GM21447 (cell line): Measurements from ENCODE around the gene NOX3.
A peak's percentile ranks its signal among the peaks of the same experiment; 100 is the strongest.

Experiments
- ATAC-seq: cut with Tn5 transposase; IDR thresholded peaks from one replicate; pipeline ENCODE4 v1.9.1; 2021; ENCODE audit not compliant: unreplicated experiment

The NOX3 gene

DNA sequence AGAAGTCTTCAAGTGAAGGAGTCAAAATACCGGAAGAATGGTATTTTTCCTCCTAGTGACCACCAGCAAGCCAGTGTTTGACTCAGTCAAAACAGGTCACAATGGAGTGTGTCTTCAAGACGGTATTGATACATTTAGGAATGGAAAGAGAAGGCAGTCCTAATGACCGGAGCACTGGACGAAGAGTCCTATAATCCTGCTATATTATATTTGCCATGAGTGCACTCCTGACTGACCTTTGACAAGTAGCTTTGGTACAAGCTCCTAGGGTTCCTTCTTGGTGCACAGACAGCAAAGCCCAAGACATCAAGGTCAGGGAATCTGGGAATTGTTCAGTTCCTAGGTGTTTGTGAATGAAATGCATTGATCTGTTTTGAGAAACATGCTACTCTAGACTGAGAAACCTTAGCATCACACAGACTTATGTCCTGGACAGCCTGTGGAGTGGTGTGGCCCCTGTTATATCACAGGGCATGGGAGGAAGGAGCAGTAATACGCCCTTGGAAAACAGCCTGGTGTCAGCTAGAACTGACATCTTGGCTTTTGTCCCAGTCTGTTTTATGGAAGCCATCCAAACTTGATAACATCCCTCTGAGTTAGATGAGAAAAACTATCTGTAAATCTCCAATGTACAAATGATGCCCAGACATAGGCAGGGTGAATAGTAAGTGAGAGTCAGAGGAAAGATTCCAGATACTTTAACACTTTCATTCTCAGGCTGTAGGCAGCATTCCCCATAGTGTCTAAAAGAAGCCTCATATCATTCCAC lies 18.5 kb downstream of the NOX3 start:
- ATAC-seq = no peak

- ATAC-seq = no peak
These were observed 20.7 kb downstream of the NOX3 start for GRCh38 chr6:155434829-155435423.

DNA sequence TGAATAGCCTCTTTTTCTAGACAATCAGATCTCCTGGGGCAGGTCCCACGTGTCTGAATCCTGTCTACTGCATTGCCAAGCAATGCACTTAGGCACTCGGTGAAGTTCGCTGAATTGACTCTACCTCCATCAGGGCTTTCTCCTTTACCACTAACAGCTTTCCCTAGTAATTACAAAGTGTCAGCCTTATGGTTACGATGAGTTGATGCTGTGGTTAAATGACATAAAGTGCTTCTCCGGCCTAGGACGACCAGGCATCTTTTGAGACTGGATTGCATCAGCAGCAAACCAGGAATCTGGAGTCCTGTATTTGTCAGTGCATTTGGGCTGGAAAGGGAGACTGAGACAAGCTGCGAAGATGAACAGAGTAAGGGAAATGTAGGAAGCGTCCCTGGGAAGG lies 21.5 kb downstream of the NOX3 start:
- no peak for ATAC-seq

DNA sequence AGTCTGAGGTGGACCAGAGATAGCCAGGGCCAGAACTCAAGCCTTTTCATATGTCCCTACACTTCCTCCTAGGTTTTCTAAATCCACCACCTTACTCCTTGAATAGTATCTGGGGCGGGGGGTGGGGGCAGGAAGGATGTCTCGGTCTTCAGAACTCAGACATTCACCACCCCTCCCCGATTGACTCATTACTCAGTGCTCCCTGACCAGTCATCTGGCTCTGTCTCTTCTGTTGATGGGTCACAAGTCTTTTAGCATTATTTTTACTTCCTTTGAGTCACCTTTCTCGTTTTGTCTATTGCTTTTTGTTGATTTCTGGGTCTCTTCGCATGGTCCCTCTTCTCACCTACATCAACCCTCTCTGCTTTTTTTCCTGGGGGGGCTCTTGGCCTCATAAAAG lies 23.3 kb downstream of the NOX3 start:
- no peak for ATAC-seq

- ATAC-seq = no peak
These were observed 26.2 kb downstream of the NOX3 start for GRCh38 chr6:155429321-155429893.

DNA sequence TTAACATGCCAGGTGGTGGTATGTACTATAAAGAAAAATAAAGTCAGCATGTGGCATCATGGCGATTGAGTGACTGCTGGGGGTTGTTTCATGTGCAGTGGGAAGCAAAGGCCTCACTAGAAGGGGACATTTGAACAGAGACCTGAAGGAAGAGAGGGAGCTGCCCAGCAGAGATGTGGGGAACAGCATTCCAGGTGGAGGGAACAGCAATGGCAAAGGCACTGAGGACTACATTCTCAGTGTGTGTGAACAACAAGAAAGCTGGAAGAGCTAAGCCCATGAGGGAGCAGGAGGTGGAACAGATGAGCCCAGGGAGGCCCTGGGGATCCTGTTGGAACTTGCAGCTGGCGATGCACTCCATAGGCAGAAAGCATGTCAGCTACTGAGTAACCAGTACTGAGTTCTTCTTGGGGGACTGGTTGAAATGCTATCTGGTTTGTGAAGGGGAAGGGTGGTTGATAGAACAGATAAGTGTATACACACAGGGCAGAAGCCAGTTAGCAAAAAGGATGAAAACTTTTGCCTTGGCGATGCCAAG lies 29.2 kb downstream of the NOX3 start:
- ATAC-seq = no peak

DNA sequence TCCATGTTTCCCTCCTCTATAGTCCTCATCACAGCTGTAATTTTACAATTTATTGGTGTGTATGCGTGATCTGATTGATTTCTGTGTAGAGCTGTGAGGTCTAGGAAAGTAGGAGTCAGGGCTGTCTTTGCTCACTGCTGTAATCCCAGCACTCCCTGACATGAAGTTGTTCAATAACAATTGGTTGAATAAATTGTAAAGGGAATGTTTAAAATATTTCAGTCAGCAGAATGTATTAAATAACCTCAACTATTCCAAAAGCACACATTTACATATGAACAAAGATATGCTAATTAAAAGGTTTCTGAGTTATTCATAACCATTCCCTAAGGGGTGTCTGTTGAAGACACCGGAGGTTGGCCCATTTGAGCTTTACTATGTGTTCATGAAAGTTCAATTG lies 31.5 kb downstream of the NOX3 start:
- no peak for ATAC-seq

DNA sequence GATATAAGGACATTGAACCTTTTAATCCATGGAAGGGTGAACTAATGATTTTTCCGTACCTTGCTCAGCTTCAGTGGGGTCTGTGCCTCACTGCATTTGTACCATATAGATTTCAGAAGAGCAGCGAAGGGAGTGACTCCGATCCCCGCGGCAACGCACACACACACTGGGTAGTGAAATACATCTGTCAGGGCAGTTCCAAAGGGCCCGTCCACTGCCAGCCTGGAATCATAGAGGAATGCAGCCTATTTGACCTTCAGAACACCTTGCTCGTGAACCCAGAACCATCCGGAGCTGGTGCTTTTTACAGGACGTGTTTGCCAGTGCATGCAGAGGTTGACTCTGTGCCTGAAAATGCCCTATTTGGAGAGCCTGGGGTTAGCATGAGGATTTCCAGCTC lies 33.0 kb downstream of the NOX3 start:
- ATAC-seq = no peak

- no peak for ATAC-seq
These were observed 35.1 kb downstream of the NOX3 start for GRCh38 chr6:155420492-155420891.

DNA sequence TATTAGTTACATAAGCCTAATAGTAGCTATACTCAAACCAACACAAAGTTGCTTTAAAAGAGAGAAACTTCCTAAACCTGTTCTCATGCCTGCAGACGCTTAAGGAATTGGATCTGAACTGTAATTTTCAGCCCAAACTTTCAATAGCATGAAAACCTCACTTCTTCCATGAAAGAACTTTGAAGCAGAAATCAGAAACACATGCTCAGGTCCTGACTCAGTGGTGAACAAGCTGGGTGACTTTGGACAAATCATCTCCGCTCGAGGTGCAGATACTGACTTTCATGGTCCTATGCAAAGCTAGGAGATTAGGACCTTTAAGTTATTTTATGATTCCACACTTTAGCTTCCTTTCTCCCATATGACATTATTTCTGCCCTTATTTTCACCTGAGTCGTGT lies 36.5 kb downstream of the NOX3 start:
- ATAC-seq = no peak

DNA sequence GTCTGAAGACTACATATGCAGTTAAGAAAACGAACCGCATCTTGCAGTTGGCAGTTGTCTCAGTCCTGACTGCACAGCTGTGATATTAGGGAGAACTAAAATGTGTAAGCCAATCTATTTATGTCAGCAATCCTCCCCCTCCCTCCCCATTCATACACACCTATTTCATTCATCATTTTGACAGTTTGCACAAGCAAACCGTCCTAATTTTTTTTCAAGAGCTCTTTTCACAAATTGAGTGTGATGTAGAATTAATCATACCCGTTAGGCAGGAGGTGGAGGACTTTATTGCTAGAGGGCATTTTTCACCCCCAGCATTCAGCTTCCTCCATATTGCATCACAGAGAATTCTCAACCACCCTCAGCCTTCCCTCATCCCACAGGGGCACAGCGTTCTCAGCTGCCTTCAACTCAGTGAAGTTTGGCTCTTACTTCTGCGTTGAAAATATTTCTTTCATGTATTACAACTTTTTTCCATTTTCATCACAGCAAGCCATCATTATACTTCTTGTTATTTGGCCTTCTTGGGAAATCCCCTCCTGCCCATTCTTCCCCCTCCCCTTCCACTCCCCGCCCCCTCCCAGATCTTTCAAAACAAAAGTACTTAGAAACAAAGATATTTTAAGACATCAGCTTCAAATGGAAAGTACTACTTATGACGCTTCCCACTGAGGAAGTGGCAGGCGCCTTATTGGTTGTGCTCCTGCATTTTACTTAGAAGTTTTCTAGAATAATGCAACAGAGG lies 37.5 kb downstream of the NOX3 start:
- ATAC-seq = peak; percentile 65

GRCh38 chr6:155417454-155417853 lies 38.2 kb downstream of the NOX3 start:
- ATAC-seq = no peak

DNA sequence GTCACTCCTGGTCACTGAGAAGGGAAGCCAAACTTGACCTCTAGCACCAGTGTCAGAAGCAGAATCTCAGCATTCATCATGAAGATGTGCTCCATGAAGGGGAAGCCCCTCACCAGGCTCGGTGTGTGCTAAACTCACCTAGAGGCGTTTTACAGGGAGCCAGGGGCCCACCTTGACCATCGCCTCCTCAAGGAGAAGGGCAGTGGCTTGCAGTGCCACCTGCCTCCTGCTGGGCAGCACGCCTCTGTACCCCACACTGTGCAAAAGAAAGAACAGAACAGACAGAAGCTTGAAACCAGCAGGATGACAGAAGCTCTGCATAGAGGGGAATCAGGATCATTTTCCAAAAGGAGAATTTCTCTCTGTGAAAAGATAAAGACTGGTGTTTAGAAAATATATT lies 39.7 kb downstream of the NOX3 start:
- ATAC-seq = no peak

DNA sequence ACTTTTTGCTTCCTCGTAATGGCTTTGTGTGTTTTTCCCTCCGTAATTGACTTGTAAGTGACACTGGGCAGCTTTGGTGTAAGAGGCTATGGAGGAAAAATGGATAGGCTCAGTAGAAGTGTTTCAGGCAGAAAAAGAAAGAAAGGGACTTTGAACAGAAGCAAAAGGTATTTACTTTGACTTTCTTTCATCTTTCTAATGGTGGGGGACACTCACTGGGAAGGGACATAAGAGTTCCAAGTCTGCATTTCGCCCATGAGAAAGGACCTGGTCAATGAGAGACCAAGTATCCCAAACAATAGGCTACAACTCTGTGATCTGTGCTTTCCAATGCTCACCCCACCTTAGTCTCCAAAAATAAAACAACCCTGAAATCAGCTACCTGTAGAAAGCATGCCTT lies 41.6 kb downstream of the NOX3 start:
- ATAC-seq = no peak

GRCh38 chr6:155412335-155412734 lies 43.3 kb downstream of the NOX3 start:
- ATAC-seq = no peak

GRCh38 chr6:155411154-155412052 lies 44.2 kb downstream of the NOX3 start:
- no peak for ATAC-seq

GRCh38 chr6:155409391-155409790 lies 46.2 kb downstream of the NOX3 start:
- no peak for ATAC-seq

DNA sequence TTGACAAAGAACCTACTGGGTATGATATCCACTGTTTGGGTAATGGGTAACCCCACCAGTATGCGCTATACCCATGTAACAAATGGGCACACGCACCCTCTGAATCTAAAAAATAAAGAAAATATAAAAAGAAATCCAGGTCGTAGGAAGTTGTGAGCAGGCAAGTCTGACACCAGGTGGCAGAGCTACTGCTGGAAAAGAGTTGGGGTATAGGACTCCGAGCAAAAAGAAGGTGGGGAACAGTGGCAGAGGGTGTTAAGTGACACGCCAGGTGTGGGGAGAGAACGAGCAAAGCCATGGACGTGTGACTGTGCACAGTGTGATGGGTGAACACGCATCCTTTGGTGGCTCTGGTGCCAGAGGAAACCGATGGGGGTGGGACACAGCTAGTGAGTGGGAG lies 46.7 kb downstream of the NOX3 start:
- no peak for ATAC-seq

- ATAC-seq = no peak
These were observed 47.4 kb downstream of the NOX3 start for GRCh38 chr6:155408231-155408630.

DNA sequence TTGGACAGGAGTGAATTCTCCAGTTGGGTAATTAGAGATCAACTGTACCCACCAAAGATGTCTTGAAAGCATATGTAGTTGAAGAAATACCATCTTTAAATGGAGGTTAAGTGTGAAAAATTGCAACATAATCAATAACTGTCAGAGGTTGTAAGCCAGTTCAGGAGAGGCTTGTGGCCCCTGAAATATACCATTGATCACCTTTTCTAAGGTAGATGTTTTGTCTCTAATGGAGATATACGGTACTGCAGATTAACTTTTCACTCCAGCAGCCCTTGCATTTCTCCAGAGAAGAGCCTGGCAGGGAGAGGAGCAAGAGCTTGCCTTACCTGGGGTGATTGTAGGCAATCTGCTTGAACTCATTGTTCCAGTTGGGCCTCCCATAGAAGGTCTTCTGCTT lies 48.8 kb downstream of the NOX3 start:
- ATAC-seq = no peak

DNA sequence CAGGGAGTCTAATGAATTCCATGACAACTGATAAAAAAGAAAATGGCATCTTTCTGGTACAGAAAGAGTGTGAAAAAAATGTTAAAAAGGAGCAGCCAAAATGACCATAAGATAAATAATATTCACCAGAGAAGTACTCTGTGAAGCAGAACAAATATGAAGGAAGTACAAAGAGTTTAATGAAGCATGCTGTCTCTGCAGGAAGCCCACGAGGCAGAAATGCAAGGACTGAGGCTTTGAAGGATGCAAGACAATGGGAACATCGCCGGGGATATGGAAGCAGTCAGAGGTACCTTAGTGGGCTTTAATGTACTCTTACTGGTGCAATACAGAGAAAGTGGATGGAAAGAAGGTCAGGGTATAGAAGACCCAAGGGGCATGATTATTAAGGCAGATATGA lies 50.7 kb downstream of the NOX3 start:
- ATAC-seq = no peak
